HG03064 (cell line): ENCODE results near the gene CLINT1.

ENCODE experiments used
- ATAC-seq: cut with Tn5 transposase; IDR thresholded peaks from one replicate; pipeline ENCODE4 v1.9.1; 2021; ENCODE audit warnings: low read depth; ENCODE audit not compliant: unreplicated experiment

The CLINT1 gene

DNA sequence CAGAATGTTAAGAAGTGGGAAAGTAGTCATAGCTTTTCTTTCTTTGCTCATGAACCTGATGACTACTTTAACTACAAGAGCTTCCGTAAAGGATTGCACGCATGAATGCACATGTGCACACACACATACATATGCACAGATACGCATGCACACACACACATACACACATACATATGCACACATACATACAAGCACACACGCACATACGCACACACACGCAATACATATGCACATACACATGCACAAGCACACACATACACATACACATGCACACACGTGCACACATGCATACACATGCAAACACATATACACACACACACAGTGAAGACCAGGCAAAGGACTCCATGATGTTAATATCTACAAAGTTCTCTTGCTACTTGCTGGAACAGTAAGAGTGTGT is 92.5 kb downstream of the CLINT1 start:
- ATAC-seq = no peak

DNA sequence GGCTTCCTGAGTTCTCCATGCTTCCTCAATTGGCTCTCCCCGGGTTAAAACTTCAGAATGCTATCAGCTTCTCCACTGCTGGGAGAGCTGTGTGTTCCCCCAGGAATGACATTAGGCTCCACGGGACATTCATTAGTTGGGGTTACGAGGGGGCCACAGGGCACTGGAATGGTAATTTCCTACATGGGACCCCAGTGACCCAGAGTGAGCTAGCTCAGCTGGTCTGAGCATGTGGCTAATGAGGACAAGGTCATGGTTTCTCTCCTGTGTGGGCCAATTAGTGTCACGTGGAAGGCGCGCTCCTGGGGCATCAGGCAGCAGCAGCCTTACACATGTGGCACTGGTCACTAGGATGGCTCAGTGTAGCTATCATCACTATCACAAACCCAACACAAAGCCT is 94.4 kb downstream of the CLINT1 start:
- no peak for ATAC-seq

DNA sequence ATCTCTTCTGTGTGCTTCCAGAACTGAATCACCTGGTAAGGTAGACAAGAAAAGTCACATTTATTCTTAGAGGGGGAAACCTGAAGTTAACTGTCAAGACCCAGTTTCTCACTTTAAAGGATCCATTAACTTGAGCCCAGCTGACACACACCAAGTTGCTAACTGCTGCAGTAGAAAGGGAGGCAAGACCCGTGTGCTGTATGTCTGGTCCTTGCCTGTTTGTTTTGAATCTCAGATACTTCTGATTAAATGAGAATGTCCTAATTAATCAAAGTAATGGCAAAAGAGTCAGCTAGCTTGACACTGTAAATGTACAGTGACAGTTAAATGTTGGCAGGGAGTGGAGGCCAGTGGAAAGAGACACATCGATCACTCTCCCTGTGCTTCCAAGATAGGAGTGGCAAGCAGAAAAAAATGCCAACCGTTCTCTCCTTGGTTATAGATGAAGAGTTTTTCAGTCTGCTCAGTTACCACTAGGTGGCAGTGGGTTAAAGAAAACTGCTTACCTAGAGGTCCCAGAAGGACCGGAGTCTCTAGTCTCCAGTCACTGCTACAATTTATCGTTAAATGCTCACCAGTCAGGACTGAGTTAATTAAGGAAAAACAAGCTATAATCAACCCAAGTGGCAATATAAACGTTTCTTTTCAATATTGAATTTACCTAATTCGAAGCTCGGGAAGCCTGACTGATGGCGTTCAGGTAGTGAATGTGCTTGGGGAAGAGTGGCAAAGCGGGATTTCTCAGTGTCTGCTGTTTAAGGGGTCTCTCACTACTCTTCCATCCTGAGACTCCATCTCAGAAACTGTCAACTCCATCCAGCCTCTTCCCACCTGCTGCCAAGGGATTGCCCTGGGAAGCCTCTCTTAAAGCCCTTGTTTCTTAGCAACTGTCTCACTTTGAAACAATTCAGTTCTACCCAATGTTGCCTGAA is 97.0 kb downstream of the CLINT1 start:
- ATAC-seq = peak; percentile 86

DNA sequence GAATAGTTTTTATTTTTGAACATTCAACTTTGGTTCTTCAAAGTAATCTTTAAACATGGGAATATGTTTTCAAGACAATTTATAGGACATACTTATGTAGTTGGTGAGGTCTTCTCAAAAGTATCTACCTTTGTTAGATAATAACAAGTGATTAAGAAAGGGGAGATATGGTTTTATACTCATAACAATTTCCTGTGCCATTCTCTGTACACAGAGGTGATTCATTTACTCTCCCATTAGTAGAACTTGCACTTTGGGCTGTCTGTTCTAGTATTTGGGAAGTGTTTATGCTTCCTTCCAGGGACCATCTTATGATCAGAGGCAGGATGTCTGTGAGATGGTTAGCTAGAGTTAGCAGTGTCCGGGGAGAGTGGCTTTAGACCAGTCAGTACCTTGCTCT is 100.2 kb downstream of the CLINT1 start:
- ATAC-seq = no peak

DNA sequence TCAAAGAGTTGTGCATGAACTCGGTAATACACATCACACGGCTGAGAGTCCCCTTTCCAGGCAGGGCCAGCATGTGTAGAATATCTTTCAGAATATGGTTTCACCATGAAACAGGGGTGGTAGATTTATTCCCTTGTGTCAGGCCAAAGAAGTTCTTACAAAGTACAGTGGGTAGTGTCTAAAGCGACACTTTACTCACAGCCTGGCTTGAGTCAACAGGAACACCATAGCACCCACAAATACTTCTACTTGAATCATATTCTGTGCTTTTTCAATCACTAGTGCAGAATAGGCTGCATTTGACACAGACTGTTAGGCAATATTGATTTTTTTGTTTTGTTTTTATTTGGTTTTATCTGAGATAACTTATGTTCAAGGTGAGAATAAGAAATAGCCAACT is 102.8 kb downstream of the CLINT1 start:
- ATAC-seq = no peak

DNA sequence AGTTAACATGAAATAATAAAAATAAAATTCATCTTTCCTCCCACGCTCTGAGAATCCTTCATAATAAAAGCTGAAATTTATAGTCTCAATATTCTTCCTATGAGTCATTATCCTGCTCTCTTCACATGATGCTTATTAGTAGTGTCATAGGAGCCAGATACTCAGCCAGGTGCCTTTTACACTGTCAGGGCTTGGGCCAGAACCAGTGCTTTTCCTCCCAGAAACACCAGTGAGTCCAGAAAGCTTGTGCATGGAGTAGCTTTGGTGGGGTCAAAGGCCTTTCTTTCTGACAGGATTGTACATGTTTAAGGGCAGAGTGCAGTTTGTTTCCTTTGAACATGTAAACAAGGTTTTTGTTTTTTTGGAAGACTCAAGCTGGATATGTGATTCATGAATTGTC is 108.6 kb downstream of the CLINT1 start:
- ATAC-seq = no peak

DNA sequence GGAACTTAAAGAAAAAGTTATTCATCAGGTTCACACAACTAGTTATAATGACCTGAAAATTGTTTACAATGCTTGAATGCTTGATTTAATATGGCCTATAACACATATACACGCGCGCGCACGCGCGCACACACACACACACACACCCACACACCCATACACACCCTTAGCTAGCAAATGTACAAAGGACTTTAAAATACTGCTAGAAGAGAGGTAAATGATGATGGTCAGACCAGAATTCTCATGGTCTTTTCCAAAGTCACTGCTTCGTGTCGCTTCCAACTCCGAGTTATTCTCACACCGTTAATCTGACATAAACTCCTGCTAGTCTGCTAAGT is 109.5 kb downstream of the CLINT1 start:
- ATAC-seq = no peak

DNA sequence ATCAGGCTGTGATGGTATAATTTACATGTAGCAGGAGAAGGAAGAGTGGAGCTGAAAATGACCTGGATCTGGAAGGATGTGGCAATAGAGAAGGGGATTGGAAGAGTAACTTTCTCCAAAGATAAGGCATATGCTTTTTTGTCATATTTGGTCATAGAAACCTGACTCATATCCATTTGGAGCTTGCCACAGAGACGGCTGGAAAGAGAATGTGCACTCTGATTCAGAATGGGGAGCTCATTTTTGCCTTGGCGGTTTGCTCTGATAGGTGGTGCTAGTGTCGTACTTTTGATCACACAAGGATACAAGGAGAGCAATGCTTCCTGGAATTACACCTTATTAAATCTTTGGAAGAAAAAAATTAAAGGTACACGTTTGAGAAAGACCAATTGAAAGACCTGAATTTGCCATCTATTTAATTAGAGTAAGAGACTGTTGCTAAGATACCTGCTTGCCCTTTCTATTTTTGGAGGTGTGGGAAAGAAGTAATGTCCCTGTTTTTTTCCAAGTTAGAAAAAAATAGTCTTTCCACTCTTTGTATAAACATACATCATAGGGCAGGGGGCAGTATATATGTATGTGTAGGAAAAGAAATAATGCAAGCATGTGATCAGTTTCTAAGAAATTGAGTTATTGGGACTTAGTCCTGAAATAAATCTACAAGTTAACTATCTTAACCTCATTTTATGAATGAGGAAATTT is 110.0 kb downstream of the CLINT1 start:
- no peak for ATAC-seq

DNA sequence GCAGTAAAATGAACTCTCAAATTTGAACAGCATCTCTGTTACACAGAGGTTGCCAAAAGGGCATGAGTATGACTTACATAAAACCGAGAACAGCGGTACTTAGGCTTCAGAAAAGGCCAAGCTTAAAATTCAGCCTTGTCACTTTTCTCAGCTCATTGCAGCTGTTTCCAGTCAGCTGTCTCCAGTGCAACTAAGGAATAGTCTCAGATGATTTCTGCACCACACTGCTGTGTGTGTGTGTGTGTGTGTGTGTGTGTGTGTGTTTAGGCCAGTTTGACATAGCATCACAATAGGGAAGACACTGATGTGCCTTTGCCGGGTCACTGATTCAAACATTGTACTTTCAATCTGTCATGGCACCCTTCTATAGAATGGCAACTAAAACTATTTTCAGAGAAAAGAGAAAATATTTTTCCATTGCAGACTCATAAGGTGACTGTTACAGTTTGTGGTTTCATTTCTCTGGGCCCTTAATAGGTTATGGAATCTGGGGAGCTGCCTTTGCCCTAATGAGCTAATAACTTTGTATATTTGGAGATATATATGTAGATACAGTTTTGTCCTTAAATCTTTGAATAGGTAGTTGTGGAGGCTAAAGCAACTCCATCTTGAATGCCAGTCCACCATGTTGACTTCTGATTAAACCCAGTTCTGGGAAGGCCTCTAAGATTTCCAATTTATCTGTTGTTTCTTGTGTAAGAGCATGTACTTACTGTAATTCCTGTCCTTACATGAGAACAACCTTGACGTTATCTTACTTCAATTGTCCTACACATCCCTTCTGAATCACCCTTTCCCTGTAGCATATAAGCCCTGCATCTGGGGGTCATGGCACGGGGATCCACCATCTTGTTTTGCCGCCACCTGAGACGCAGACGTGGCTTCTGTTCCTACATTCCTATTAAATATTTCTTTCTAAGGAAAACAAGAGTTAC is 110.9 kb downstream of the CLINT1 start:
- no peak for ATAC-seq

DNA sequence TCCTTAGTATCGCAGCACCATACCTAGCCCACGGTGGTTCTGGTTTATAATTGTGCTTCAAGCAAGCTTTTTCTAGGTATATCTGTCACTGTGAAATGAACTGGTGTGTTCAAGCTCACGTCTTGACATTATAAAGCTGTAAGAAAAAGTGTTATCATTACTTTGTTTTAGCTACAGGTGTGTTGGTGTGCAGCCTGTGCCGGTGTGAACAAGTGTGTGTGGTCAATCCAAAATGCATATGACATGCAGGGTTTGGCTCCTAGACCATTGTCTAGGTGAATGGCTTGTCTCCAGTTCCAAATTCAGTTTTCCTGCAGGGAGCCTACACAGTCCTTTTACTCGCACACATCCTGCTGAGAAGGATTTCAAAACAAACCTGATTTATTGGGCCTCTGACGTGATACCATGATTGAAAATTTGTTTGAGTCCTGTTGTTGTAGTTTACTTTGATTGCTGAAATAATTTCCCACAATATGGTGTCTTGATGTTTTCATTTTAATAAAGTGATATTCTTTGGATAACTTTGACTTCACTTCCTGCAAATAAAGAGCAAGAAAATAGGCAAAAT is 111.7 kb downstream of the CLINT1 start:
- ATAC-seq = no peak

DNA sequence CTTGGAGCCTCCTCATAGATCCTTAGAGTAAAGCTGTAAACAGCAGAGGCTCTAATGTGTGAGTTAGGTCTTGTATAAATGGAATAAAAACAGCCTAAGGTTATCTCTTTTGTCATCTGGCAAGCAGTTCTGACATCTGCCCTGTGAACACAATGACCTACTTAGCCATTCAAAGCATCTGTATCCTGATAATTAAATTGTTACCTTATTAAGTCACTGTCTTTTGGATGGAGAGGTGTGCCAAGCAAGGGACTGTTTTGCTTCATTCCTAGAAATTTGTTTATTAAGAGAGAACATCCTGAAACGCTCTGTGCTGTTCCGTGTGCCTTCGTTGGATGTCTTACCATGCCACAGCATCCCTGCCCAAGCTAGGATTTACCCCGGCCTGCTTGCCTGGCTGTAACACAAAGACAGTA is 113.9 kb downstream of the CLINT1 start:
- ATAC-seq = no peak

DNA sequence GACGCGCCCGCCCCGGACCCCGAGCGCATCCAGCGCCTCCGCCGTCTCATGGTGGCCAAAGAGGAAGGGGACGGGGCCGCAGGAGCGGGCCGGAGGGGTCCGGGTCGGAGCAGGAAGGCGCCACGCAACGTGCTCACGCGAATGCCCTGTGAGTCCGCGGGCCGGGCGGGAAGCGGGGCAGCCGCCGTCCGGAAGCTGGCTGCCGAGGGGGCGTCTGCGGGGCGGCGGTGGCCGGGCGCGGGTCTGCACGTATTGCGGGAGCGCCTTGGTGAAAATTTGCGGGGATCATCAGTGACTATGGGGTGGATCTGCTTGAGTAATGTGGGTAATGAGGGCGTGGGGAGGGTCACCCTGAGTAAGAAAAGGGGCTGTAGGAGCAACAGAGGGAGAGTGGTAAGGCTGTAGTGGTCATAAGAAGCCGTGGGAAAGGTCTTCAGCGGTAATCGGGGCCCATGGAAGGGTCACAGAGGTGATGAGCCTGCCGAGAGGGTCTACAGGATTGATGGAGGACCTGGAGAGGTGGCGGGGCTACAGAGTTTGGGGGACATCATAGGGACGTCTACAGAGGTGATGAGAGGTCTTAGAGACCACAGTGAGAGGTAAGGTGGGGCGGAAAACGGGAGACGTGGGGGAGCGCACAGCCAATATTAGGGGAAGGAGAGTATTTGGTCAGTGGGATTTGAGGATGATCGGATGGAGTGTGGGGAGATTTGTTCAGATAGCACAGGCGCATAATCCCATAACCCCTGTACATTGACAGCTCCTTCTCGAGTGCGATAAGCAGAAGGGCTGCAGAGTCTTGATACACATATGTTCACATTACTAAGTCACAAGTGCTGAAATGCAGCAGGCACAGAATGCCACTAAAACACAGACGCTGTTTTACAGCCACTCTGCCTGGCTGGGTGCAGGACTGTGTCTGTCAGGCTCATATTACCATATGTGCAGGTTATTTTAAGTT is 114.6 kb downstream of the CLINT1 start:
- ATAC-seq = peak; percentile 36

DNA sequence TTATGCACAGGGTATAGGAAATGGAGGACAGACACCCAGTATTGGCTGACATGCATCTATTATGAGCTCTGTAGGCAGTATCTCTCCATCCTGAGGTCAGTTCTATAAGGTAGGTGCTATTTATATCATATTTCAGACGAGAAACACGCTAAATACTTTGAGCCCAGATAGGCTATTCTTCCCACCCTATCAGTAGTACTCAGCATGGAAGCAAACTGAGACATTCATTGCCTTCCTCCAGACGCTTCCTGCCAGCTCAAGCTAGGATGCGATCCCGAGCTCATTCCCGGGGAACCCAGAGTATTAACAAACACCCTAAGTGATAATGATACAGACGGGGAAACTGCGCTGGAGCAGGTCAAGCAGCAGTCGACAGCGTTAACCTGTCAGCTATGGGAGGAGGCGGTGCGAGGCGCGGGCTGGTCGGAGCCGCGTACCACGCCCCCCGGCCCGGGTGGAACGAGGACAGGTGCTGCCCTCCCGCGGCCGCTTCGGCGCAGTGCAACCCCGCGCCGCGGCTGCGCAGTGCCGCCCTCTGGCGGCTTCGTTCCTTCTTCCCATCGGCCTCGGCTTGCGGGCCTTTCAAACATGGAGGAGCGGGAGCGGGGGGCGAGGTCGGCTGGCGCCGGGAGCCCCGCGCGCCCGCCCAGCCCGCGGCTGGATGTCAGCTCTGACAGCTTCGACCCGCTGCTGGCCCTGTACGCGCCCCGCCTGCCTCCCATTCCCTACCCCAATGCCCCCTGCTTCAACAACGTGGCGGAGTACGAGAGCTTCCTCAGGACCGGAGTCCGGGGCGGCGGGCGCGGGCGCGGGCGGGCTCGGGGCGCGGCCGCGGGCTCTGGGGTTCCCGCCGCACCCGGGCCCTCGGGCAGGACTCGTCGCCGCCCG is 115.5 kb downstream of the CLINT1 start, which contains the start of gene LSM11:
LSM11 (plus strand) TSS at position 550 of the 888 bp plus-strand sequence; CDS start at position 589, 39 bp downstream.
- peak; percentile 95 for ATAC-seq

DNA sequence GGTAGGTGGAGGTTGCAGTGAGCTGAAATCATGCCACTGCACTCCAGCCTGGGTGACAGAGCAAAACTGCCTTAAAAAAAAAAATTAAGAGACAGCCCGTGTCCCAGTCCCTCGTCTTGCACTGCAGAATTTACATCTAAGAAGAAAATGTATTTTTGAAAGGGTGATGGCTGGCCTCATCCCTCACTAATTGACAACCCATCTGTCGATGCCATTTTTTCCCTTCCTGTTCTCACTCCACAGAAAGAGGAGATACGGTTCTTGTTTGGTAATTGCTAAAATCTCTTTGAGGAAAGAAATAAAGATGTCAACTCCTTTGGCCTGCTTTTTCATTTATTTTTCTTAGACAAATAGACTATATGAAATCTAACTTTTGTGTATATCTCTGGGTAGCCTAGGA is 117.8 kb downstream of the CLINT1 start:
- ATAC-seq = no peak

DNA sequence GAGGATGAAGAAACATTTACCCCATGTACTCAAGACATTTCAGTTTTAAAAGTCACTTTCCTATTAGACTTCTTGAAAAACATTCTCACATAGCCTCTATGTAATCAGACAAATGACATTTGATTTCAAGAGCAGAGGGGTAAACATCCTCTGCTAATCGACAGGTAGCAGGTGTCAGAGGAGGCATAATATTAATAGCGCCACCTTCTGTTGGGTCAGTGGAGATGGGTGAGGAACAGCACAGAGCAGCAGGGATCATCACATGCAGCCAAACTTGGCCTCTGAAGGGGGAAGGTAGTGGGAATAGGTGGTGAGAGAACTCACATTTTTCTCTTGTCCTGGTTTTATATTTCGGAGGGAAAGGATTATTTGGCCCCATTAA is 118.7 kb downstream of the CLINT1 start:
- ATAC-seq = no peak

DNA sequence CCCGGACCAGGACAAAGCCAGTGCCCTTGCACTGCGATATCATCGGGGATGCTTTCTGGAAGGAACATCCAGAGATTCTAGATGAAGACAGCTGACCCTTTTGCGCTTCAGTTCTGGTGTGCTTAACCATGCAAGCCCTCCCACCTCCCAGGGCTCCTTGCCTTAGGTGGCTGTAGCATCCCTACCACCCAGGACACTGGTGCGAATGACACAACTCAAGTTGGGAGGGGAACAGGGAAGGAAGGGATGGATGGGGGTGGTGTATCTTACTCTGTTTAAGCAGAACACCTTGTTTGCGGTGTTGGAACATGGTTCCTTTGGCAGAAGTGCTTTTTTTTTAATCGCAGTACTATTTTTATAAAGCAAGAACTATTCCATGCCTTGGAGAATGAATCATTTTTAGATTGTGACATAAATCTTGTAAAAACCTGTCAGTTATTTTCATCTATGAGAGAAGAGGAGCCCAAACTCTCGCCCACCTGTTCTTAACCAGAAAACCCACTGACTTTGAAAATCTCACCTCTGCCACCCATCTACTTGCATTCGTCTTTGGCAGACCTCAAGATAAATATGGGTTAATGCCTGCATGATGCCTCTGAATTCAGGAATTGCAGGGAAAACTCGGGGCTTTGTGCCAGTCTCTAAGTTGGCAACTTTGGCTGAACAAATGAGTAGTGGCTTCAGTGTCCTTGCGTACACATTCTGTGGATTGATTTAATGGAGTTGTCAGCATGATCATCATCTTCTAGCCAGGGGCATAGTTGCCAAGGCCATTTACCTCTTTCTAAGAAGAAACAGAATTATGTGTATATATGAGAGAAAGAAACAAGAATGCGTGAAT is 119.3 kb downstream of the CLINT1 start:
- no peak for ATAC-seq

DNA sequence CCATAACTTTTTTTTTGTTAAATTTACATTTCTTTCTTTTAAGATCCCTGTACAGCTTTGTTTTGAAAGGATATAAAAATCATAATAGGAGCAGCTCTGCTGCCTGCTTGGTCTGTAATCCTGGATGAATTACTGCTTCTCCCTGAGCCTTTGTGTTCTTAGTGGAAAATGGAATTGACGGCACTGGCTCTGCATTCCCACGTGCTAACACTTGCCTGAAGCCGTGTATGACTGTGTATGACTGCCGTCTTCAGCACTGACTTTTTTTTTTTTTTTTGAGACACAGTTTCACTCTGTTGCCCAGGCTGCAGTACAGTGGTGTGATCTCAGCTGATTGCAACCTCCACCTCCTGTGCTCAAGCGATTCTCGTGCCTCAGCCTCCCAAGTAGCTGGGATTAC is 123.0 kb downstream of the CLINT1 start:
- no peak for ATAC-seq
